Psoas muscle (tissue), 8 donors: ENCODE measurements around the gene TMEM150C. TPM values are rescaled to one million over a fixed set of nuclear protein-coding genes. Genes with fewer than 3 reads are reported as not detected.
A peak's percentile ranks its signal among the peaks of the same experiment; 100 is the strongest.
"Not testable (repeated sequence)": the region's sequence is repeated elsewhere in the genome, so short reads cannot be mapped to it uniquely, and the experiment has no call there.

ENCODE experiments used
- ATAC-seq, 4 donors: fragments of 200-7000 bp; cut with Tn5 transposase; one replicate each; pipeline ENCODE4 v1.9.1; 2020; ENCODE audit warnings: moderate library complexity in 3 of 4, mild to moderate bottlenecking in 2 of 4
- DNase-seq, 2 donors: peaks; one replicate each; pipeline ENCODE4 v3.0.0-alpha.2; 2020
- H3K27ac ChIP-seq: fragments of 200-600 bp; one replicate; pipeline ENCODE4 v1.8.0; 2022
- H3K27me3 ChIP-seq, 3 donors: fragments of 200-600 bp in 1 of 3; one replicate each; pipeline versions ENCODE4 v1.6.1 to v1.8.0; 2013 to 2022; ENCODE audit warnings: low read length in 2 of 3, mild to moderate bottlenecking in 2 of 3, moderate library complexity in 1 of 3; ENCODE audit not compliant: insufficient read depth in 3 of 3
- H3K36me3 ChIP-seq, 2 donors: fragments of 200-600 bp in 1 of 2; one replicate each; pipeline versions ENCODE4 v1.6.1 to v1.8.0; 2013 to 2022; ENCODE audit warnings: low read depth in 1 of 2, mild to moderate bottlenecking in 1 of 2, moderate library complexity in 1 of 2; ENCODE audit not compliant: insufficient read depth in 1 of 2
- H3K4me1 ChIP-seq: fragments of 200-600 bp; one replicate; pipeline ENCODE4 v1.8.0; 2022
- H3K4me3 ChIP-seq: fragments of 200-600 bp; one replicate; pipeline ENCODE4 v1.8.0; 2022; ENCODE audit warnings: mild to moderate bottlenecking
- H3K9me3 ChIP-seq: fragments of 200-600 bp; one replicate; pipeline ENCODE4 v1.8.0; 2022
- WGBS, 3 donors: extraction: QIAGEN DNeasy Blood & Tissue Kit; methylation state at CpG; one replicate each; pipeline versions ENCODE4 v1.1.6 to v1.1.7; 2013; 5-methylcytosine and 5-hydroxymethylcytosine counted together
- intact Hi-C, 2 donors: fragments of 100-400 bp; cut with DNase I; formaldehyde crosslinking; loops; one replicate each; pipeline versions ENCODE4 v1.11.0 to v1.14.2; 2022
- polyA plus RNA-seq, 3 donors: library from polyadenylated mRNA; stranded (reverse); fragments of 200-250 nt; gene quantifications; one replicate each; pipeline ENCODE4 v1.2.3, GENCODE V29; 2013
- total RNA-seq, 4 donors: library from RNA; stranded (reverse); fragmentation: NEBNext Ultra II Directional in 2 of 4; extraction: Animal tissue kit (Norgen Biotek cat#: 25700) in 2 of 4; gene quantifications; one replicate each; pipeline versions ENCODE4 v1.2.1 to v1.2.4, GENCODE V29; 2021 to 2023
- TF ChIP-seq, protein P1 (sequence below): fragments of 200-600 bp; IDR thresholded peaks from one replicate; pipeline ENCODE4 v1.8.0; 2022; ENCODE audit warnings: antibody characterized with exemption
- donor health status: healthy with polysubstance abuse.
- donor health status: DM: no; HTN: no; CAD: no; lungs with moderate emphysema.
- donor health status: Bipolar disorder and iron deficiency.
- donor health status: healthy.
- donor health status: DM: yes; HTN: yes; CAD: no.
- donor health status: DM: no; HTN: no; CAD: no.
- donor health status: DM: no; HTN: no; CAD: no.
- donor health status: DM: yes; HTN: yes; CAD: no.

Gene TMEM150C
- total and polyA plus RNA-seq, 7 donors: 2.6 to 5.8 (median 3.6) TPM

DNA sequence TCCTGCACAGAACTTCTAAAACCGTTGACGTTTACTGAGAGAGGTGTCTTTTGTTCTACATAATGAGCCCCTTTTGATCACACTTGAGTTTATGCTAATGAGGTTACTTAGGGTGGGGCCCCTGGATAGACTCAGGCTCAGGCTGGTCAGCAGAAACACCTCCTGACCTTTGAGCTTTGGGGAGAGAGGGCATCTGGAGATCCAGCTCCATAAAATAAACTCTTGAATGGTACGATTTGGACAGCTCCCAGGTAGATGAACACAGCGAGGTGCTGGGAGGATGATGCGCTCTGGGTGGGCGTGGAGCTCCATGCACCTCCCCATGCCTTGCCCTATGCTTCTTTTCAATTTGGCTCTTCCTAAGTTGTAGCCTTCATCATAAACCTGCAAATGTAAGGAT, 79.4 kb downstream of the TMEM150C start:
- ATAC-seq: no peak
- Histone ChIP-seq H3K27ac (no peak overlapping the region), H3K4me3 (no peak overlapping the region), H3K27me3 (no peaks in the 10 kb centered on the region), H3K4me1 (no peaks in the 10 kb centered on the region), H3K36me3 (no peaks in the 10 kb centered on the region), H3K9me3 (no peaks in the 10 kb centered on the region)
- 75 to 88% (median 82%) methylated on average over 6 of the region's 6 CpGs for WGBS, 3 donors
- intact Hi-C loops: no loop called here
- TF ChIP-seq, protein P1, sequence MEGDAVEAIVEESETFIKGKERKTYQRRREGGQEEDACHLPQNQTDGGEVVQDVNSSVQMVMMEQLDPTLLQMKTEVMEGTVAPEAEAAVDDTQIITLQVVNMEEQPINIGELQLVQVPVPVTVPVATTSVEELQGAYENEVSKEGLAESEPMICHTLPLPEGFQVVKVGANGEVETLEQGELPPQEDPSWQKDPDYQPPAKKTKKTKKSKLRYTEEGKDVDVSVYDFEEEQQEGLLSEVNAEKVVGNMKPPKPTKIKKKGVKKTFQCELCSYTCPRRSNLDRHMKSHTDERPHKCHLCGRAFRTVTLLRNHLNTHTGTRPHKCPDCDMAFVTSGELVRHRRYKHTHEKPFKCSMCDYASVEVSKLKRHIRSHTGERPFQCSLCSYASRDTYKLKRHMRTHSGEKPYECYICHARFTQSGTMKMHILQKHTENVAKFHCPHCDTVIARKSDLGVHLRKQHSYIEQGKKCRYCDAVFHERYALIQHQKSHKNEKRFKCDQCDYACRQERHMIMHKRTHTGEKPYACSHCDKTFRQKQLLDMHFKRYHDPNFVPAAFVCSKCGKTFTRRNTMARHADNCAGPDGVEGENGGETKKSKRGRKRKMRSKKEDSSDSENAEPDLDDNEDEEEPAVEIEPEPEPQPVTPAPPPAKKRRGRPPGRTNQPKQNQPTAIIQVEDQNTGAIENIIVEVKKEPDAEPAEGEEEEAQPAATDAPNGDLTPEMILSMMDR: no peak
- no peak for DNase-seq

DNA sequence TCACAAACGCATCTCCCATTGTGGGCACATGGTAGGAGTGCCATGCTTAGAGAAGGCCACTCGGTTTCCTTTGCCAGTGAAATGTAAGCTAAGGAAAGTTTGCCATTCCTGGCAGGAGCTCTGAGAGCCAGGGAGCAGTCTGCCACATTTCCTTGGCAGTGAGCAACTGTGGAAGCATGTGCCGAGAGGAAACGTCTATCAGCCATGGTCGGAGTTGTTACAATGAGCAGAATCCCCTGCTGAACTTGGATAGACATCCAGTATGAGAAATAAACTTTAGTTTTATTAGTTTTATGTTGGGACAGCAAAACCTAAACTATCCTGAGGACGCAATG, 80.3 kb downstream of the TMEM150C start:
- TF ChIP-seq, protein P1: no peak
- no peaks in the 10 kb centered on the region for H3K4me1 ChIP-seq
- H3K27ac ChIP-seq: no peak overlapping the region
- DNase-seq: no peak
- H3K9me3 ChIP-seq: no peaks in the 10 kb centered on the region
- ATAC-seq: peak in 1 of 4 donors; percentile 31
- H3K36me3 ChIP-seq: no peaks in the 10 kb centered on the region
- no peak overlapping the region for H3K4me3 ChIP-seq
- intact Hi-C loops: no loop called here
- H3K27me3 ChIP-seq: no peaks in the 10 kb centered on the region
- 37 to 44% (median 38%) methylated on average over 6 of the region's 6 CpGs for WGBS, 3 donors

DNA sequence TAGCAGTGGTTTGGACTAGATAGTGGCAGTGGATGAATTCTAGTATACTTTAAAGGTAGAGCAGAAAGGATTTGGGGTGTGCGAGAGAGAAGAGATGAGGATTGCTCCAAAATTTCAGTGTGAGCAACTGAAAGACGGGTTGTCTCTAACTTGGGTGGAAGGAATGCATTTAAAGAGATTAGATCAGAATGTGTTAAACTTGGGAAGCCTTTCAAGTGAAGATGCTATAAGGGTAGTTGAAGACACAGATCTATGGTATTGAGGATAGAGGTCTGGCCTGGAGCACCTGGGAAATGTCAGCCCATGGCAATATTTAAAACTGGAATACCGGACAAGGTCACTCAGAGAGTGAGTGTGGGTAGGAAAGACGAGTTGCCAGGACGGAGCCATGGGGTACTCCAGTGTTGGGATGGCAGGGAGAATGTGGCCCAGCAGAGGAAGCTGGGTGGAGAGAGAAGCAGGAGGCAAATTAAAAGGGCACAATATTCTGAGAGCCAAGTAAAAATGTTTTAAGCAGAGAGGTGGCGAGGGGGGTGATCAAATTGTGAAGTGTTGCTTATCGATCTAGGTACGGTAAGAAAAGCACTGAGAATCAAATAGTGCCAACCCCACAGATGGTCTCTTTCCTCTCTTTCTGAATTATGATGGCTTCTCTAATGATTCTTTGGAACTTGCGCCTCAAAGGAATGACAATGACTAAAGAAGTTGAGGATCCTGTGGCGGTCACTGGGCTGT, 80.8 kb downstream of the TMEM150C start:
- Histone ChIP-seq H3K27me3 (no peaks in the 10 kb centered on the region), H3K27ac (no peak overlapping the region), H3K4me3 (no peak overlapping the region), H3K36me3 (no peaks in the 10 kb centered on the region), H3K4me1 (no peaks in the 10 kb centered on the region), H3K9me3 (no peaks in the 10 kb centered on the region)
- intact Hi-C loops: no loop called here
- TF ChIP-seq, protein P1: no peak
- no peak for DNase-seq
- ATAC-seq: no peak
- 74 to 88% (median 80%) methylated on average over 10 of the region's 10 CpGs for WGBS, 3 donors

DNA sequence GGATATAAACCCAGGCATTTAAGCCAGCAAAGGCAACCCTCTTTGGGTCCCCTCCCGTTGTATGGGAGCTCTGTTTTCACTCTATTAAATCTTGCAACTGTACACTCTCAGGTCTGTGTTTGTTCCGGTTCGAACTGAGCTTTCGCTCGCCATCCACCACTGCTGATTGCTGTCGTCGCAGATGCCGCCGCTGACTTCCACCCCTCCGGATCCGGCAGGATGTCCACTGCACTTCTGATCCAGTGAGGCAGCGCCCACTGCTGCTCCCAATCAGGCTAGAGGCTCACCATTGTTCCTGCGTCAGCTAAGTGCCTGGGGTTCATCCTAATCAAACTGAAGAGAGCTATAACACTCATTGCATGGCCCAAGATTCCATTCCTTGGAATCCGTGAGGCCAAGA, 82.2 kb downstream of the TMEM150C start:
- TF ChIP-seq, protein P1: no peak
- H3K4me3 ChIP-seq: no peak overlapping the region
- H3K4me1 ChIP-seq: no peaks in the 10 kb centered on the region
- H3K27me3 ChIP-seq: no peaks in the 10 kb centered on the region
- H3K27ac ChIP-seq: no peak overlapping the region
- no peaks in the 10 kb centered on the region for H3K9me3 ChIP-seq
- no peak for ATAC-seq
- no peak for DNase-seq
- whole genome bisulfite sequencing, 3 donors: 93 to 96% (median 96%) methylated on average over 14 of the region's 14 CpGs
- H3K36me3 ChIP-seq: no peaks in the 10 kb centered on the region
- intact Hi-C loops: no loop called here

DNA sequence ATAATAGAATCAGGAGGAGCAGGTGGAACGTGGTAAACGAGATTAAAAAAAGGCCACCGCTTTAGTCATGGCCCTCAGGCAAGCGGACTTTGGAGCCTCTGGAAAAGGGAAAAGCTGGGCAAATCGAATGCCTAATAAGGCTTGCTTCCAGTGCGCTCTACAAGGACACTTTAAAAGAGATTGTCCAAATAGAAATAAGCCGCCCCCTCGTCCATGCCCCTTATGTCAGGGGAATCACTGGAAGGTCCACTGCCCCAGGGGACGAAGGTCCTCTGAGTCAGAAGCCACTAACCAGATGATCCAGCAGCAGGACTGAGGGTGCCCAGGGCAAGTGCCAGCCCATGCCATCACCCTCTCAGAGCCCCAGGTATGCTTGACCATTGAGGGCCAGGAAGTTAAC, 84.3 kb downstream of the TMEM150C start:
- H3K4me3 ChIP-seq, H3K27me3 ChIP-seq, intact Hi-C loops, H3K4me1 ChIP-seq, H3K9me3 ChIP-seq, DNase-seq, ATAC-seq, H3K36me3 ChIP-seq, H3K27ac ChIP-seq: not testable (repeated sequence)
- 76 to 84% (median 80%) methylated on average over 9 of the region's 9 CpGs for WGBS, 3 donors

DNA sequence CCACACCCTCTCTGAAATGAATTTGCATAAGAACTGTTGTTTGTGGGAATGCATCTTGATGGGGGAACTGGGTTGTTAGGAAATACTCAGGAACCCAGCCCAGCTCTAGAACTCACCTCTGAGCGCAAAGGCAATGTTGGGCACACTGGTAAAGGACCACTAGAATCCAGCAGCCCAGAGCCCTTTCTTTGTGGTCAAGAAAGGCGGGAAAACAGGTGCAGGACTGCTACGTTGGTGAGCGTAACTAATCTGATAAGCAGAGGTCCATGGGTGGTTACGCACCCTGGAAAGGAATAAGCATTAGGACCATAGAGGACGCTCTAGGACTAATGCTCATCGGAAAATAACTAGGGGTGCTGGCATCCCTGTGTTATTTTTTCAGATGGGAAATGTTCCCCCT, 85.9 kb downstream of the TMEM150C start:
- H3K4me3 ChIP-seq, H3K4me1 ChIP-seq, intact Hi-C loops, H3K27ac ChIP-seq, H3K9me3 ChIP-seq, ATAC-seq, H3K27me3 ChIP-seq, DNase-seq, H3K36me3 ChIP-seq: not testable (repeated sequence)
- 73 to 84% (median 79%) methylated on average over 7 of the region's 7 CpGs for WGBS, 3 donors
